Measurements from ENCODE around the gene ATP11A. TPM values are rescaled to one million over a fixed set of nuclear protein-coding genes. Genes with fewer than 3 reads are reported as not detected.

ATP11A gene
- total RNA-seq, 1 experiment from 2014 or later: 80.4 TPM

GRCh38 chr13:112868308-112868707, 178.5 kb downstream of the ATP11A start:
- no peaks in the 10 kb centered on the region for H3K9me2 ChIP-seq (ENCODE audit: insufficient read depth)
- H4K20me1 ChIP-seq (ENCODE audit: insufficient read depth): no peaks in the 10 kb centered on the region
- H3K4me1 ChIP-seq (ENCODE audit: control insufficient read depth in 1 of 2, insufficient read depth in 2 of 2, low read length in 2 of 2): peaks cover 18 to 22% of the 10 kb centered on the region in 2 experiments
- H3K36me3 ChIP-seq (ENCODE audit: control insufficient read depth in 1 of 2, insufficient read depth in 2 of 2, low read length in 2 of 2): peaks cover 0 to 8% of the 10 kb centered on the region in 2 experiments; a peak in 1 of 4 replicates
- no peak overlapping the region for H3K4me2 ChIP-seq (ENCODE audit: low read length)
- no peaks in the 10 kb centered on the region for H3K9me3 ChIP-seq (ENCODE audit: control insufficient read depth in 1 of 2, insufficient read depth in 1 of 2, low read depth in 1 of 2, low read length in 2 of 2)
- ATAC-seq (no peak), DNase-seq (ENCODE audit: low read depth, low spot score) (no peak)
- no peak overlapping the region for H3K9ac ChIP-seq (ENCODE audit: low read length)
- no TSS peak for BruUV-seq (replicated peaks)
- H3K27ac ChIP-seq (ENCODE audit: low read depth, low read length): no peak overlapping the region
- H3K4me3 ChIP-seq (replicated peaks in 1 of 2; ENCODE audit: low read depth in 1 of 2, low read length in 2 of 2): no peak overlapping the region
- no peaks in the 10 kb centered on the region for H3K27me3 ChIP-seq (ENCODE audit: insufficient read depth, low read length)
- intact Hi-C loops (cut with micrococcal nuclease): no loop called here
- CTCF ChIA-PET: no interaction called here
- no peak overlapping the region for H2AFZ ChIP-seq (ENCODE audit: low read depth, low read length, poor library complexity, severe bottlenecking)
- POLR2A ChIA-PET: no interaction called here
- TF ChIP-seq TCF7L2 (IDR thresholded peaks at IDR 0.05; ENCODE audit: borderline replicate concordance, extremely low read depth, insufficient read depth, insufficient read length) (no peak), ELF1 (IDR thresholded peaks at IDR 0.05; ENCODE audit: borderline replicate concordance, low read depth) (no peak), ZBTB33 (IDR thresholded peaks at IDR 0.05; ENCODE audit: extremely low read depth, insufficient replicate concordance, low read length) (no peak), CEBPB (IDR thresholded peaks at IDR 0.05; ENCODE audit: low read depth) (no peak), EZH2phosphoT487 (IDR thresholded peaks at IDR 0.05; ENCODE audit: borderline replicate concordance) (no peak), FOSL1 (IDR thresholded peaks at IDR 0.05; ENCODE audit: low read depth) (no peak), REST (IDR thresholded peaks at IDR 0.05; ENCODE audit: low read depth) (no peak), ATF3 (IDR thresholded peaks at IDR 0.05) (no peak), CTCF (IDR thresholded peaks at IDR 0.05 in 2 of 3, conservative IDR thresholded peaks at IDR 0.05 in 1 of 3; ENCODE audit: borderline replicate concordance in 1 of 3, insufficient read depth in 1 of 3, low read depth in 2 of 3, low read length in 2 of 3) (no peak), EZH2 (IDR thresholded peaks at IDR 0.05) (no peak), SIN3A (IDR thresholded peaks at IDR 0.05; ENCODE audit: low read depth) (no peak), RAD21 (IDR thresholded peaks at IDR 0.05; ENCODE audit: low read depth) (no peak), SP1 (IDR thresholded peaks at IDR 0.05; ENCODE audit: low read depth) (no peak), ZNF274 (IDR thresholded peaks at IDR 0.05; ENCODE audit: low read depth, low read length) (no peak), ZFX (IDR thresholded peaks at IDR 0.05) (no peak)
- TF ChIP-seq, protein P1, sequence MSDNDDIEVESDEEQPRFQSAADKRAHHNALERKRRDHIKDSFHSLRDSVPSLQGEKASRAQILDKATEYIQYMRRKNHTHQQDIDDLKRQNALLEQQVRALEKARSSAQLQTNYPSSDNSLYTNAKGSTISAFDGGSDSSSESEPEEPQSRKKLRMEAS (IDR thresholded peaks at IDR 0.05): no peak
- RAD21 ChIA-PET (ENCODE audit: low non-redundant PET in 1 of 2, low total read pairs in 2 of 2, uncharacterized antibody in 2 of 2, unreplicated experiment in 2 of 2): no interaction called here
- no peaks in the 10 kb centered on the region for H3K79me2 ChIP-seq (ENCODE audit: insufficient read depth, low read length)

Data from HCT116 (cell line).